ENCODE data around the gene HS3ST2. TPM values are rescaled to one million over a fixed set of nuclear protein-coding genes. Genes with fewer than 3 reads are reported as not detected.
"Not testable (repeated sequence)": the region's sequence is repeated elsewhere in the genome, so short reads cannot be mapped to it uniquely, and the experiment has no call there.

HS3ST2 gene
- total RNA-seq, 1 donor from 2014 or later, result not detected

DNA sequence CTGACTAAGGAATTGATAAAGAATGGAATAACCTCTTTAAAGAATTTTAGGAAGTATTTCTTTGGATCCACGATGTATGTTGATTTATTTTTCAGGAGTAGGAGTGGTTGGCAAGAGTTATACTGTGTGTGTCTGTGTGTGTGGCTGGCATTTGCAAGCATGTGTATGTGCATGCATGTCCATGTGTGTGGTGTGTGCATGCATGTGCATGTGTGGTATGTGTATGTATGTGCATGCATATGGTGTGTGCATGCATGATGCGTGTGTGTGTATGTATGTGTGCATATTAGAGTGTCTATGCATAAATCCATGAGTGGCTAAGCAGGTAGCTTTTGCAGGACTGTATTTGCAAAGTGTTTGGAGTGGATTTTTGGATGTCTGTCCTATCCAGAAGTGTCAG lies 120.8 kb downstream of the HS3ST2 start:
- Histone ChIP-seq H3K27ac (ENCODE audit: low read depth, low read length) (no peak overlapping the region), H3K9me3 (ENCODE audit: control insufficient read depth in 3 of 3, low read length in 3 of 3) (no peaks in the 10 kb centered on the region), H3K36me3 (ENCODE audit: control insufficient read depth in 3 of 3, insufficient read depth in 3 of 3, low read length in 3 of 3) (no peaks in the 10 kb centered on the region), H3K4me3 (ENCODE audit: low read length in 3 of 3) (no peak overlapping the region), H3K4me1 (ENCODE audit: control insufficient read depth in 3 of 3, insufficient read depth in 3 of 3, low read length in 3 of 3) (peaks cover 0 to 4% (median 3%) of the 10 kb centered on the region in 3 donors), H3K9ac (ENCODE audit: low read depth in 1 of 3, low read length in 3 of 3) (no peak overlapping the region), H3K27me3 (ENCODE audit: control insufficient read depth in 3 of 3, insufficient read depth in 3 of 3, low read length in 3 of 3) (peaks cover 0 to 20% (median 8%) of the 10 kb centered on the region in 3 donors)

DNA sequence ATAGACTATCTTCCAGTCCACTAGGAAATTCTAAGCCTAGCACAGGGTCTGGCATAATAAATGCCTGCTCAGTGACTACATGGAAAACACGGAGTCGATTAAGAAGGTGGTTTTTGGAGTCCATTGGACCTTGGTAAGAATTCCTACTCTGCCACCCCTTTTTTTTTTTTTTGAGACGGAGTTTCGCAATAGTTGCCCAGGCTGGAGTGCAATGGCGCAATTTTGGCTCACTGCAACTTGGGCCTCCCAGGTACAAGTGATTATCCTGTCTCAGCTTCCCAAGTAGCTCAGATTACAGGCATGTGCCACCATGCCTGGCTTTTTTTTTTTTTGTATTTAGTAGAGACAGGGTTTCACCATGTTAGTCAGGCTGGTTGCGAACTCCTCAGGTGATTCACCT lies 123.2 kb downstream of the HS3ST2 start:
- Histone ChIP-seq H3K27ac (ENCODE audit: low read depth, low read length) (no peak overlapping the region), H3K9ac (ENCODE audit: low read depth in 1 of 3, low read length in 3 of 3) (no peak overlapping the region), H3K9me3 (ENCODE audit: control insufficient read depth in 3 of 3, low read length in 3 of 3) (no peaks in the 10 kb centered on the region), H3K4me1 (ENCODE audit: control insufficient read depth in 3 of 3, insufficient read depth in 3 of 3, low read length in 3 of 3) (peaks cover 0 to 4% (median 3%) of the 10 kb centered on the region in 3 donors), H3K27me3 (ENCODE audit: control insufficient read depth in 3 of 3, insufficient read depth in 3 of 3, low read length in 3 of 3) (peaks cover 0 to 17% (median 8%) of the 10 kb centered on the region in 3 donors), H3K4me3 (ENCODE audit: low read length in 3 of 3) (no peak overlapping the region), H3K36me3 (ENCODE audit: control insufficient read depth in 3 of 3, insufficient read depth in 3 of 3, low read length in 3 of 3) (no peaks in the 10 kb centered on the region)

DNA sequence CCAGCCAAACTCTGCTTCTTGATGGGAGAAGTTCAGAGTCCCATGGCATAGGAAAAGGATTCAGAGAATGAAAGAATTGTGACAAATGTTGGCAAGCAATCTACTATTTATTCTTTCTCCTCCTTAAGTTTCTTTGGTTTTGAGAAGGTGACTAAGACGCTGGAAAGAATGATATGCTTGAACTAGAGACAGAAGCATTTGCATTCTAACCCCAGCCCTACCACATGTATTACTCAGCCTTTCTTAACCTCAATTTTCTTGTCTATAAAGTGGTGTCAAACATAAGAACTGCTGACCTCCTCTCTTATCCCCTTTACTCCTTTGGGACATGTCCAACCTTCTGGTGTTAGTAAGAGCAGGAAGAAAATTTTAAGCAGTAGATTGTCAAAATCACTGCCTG lies 124.7 kb downstream of the HS3ST2 start:
- Histone ChIP-seq H3K36me3 (ENCODE audit: control insufficient read depth in 3 of 3, insufficient read depth in 3 of 3, low read length in 3 of 3) (no peaks in the 10 kb centered on the region), H3K9ac (ENCODE audit: low read depth in 1 of 3, low read length in 3 of 3) (no peak overlapping the region), H3K4me3 (ENCODE audit: low read length in 3 of 3) (no peak overlapping the region), H3K27me3 (ENCODE audit: control insufficient read depth in 3 of 3, insufficient read depth in 3 of 3, low read length in 3 of 3) (peaks cover 0 to 12% (median 9%) of the 10 kb centered on the region in 3 donors), H3K27ac (ENCODE audit: low read depth, low read length) (no peak overlapping the region), H3K4me1 (ENCODE audit: control insufficient read depth in 3 of 3, insufficient read depth in 3 of 3, low read length in 3 of 3) (no peaks in the 10 kb centered on the region), H3K9me3 (ENCODE audit: control insufficient read depth in 3 of 3, low read length in 3 of 3) (no peaks in the 10 kb centered on the region)

DNA sequence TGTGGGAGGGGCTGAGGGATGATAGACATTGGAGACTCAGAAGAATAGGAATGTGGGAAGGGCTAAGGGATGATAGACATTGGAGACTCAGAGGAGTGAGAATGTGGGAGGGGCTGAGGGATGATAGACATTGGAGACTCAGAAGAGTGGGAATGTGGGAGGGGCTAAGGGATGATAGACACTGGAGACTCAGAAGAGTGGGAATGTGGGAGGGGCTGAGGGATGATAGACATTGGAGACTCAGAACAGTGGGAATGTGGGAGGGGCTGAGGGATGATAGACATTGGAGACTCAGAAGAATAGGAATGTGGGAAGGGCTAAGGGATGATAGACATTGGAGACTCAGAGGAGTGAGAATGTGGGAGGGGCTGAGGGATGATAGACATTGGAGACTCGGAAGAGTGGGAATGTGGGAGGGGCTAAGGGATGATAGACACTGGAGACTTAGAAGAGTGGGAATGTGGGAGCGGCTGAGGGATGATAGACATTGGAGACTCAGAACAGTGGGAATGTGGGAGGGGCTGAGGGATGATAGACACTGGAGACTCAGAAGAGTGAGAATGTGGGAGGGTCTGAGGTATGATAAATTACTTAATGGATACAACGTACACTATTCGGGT lies 125.9 kb downstream of the HS3ST2 start:
- not testable (repeated sequence) for H3K4me1 ChIP-seq (ENCODE audit: control insufficient read depth in 3 of 3, insufficient read depth in 3 of 3, low read length in 3 of 3); H3K9ac ChIP-seq (ENCODE audit: low read depth in 1 of 3, low read length in 3 of 3); H3K27me3 ChIP-seq (ENCODE audit: control insufficient read depth in 3 of 3, insufficient read depth in 3 of 3, low read length in 3 of 3); H3K27ac ChIP-seq (ENCODE audit: low read depth, low read length); H3K4me3 ChIP-seq (ENCODE audit: low read length in 3 of 3); H3K9me3 ChIP-seq (ENCODE audit: control insufficient read depth in 3 of 3, low read length in 3 of 3); H3K36me3 ChIP-seq (ENCODE audit: control insufficient read depth in 3 of 3, insufficient read depth in 3 of 3, low read length in 3 of 3)

DNA sequence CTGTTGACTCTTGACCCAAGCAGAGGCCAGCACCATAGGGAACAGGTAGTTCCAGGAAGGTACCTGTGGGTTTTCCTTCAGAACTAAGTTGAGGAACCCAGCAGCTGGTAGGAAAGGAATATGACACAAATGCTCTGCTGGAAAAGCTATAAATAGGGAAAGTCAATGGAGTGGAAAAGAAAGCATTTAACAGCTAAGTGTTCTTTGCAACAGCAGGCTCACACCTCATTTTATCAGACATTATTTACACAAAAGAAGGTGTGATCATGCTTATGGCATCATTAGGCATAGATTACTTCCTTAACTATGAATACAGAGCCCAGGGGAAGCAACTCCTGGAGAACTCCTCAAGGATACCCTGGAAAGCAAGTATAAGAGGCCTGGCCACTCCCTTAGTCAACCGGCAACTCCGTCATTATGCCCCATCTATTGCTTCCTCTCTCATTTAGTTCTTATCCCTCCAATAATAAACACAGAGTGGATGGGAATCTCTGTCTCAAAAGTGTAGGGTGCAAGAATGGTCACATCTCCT lies 128.1 kb downstream of the HS3ST2 start:
- H3K27ac ChIP-seq (ENCODE audit: low read depth, low read length), result no peak overlapping the region
- no peaks in the 10 kb centered on the region for H3K4me1 ChIP-seq (ENCODE audit: control insufficient read depth in 3 of 3, insufficient read depth in 3 of 3, low read length in 3 of 3)
- no peaks in the 10 kb centered on the region for H3K36me3 ChIP-seq (ENCODE audit: control insufficient read depth in 3 of 3, insufficient read depth in 3 of 3, low read length in 3 of 3)
- H3K9me3 ChIP-seq (ENCODE audit: control insufficient read depth in 3 of 3, low read length in 3 of 3), result no peaks in the 10 kb centered on the region
- peaks cover 0 to 5% (median 4%) of the 10 kb centered on the region in 3 donors for H3K27me3 ChIP-seq (ENCODE audit: control insufficient read depth in 3 of 3, insufficient read depth in 3 of 3, low read length in 3 of 3)
- H3K4me3 ChIP-seq (ENCODE audit: low read length in 3 of 3), result no peak overlapping the region
- no peak overlapping the region for H3K9ac ChIP-seq (ENCODE audit: low read depth in 1 of 3, low read length in 3 of 3)

DNA sequence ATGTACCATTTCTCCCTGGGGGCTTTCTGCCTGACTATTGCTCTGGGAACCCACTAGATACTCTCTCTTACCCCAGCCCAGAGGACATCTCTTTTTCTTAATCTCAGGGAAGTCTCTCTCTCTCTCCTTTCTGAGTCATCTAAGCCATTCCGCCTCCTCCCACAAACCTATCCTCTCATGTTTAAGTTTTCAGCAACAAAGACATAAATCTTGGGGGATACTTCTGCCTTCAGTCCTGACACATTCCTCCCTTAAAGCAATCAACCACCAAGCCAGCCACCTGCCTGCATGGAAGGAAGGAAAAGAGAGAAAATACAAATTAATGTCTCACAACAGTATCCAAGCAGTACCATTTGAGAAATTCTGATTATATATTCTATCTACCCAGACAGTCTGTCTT lies 128.8 kb downstream of the HS3ST2 start:
- Histone ChIP-seq H3K9ac (ENCODE audit: low read depth in 1 of 3, low read length in 3 of 3) (no peak overlapping the region), H3K27me3 (ENCODE audit: control insufficient read depth in 3 of 3, insufficient read depth in 3 of 3, low read length in 3 of 3) (peaks cover 2 to 9% (median 9%) of the 10 kb centered on the region in 3 donors), H3K4me1 (ENCODE audit: control insufficient read depth in 3 of 3, insufficient read depth in 3 of 3, low read length in 3 of 3) (peaks cover 0 to under 1% (median 0%) of the 10 kb centered on the region in 3 donors), H3K27ac (ENCODE audit: low read depth, low read length) (no peak overlapping the region), H3K36me3 (ENCODE audit: control insufficient read depth in 3 of 3, insufficient read depth in 3 of 3, low read length in 3 of 3) (no peaks in the 10 kb centered on the region), H3K9me3 (ENCODE audit: control insufficient read depth in 3 of 3, low read length in 3 of 3) (no peaks in the 10 kb centered on the region), H3K4me3 (ENCODE audit: low read length in 3 of 3) (no peak overlapping the region)

DNA sequence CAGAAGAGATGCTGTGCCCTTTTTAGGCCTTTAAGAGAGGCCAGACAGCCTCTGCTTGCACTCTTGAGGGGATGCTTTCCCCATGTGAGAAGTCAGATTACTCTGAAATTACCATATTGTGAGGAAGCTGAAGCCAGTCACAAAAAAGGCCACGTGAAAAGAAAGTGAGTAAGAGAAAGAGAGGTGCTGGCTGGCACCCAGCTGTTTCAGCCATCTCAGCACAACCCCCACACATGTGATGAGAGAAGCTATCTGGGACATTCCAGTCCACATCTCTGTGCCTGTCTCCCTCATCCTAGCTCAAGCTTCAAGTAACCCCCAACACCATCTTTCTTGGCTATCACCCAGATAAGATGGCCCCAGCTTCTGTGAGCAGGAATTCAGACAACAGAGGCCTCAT lies 131.4 kb downstream of the HS3ST2 start:
- Histone ChIP-seq H3K9me3 (ENCODE audit: control insufficient read depth in 3 of 3, low read length in 3 of 3) (no peaks in the 10 kb centered on the region), H3K27ac (ENCODE audit: low read depth, low read length) (no peak overlapping the region), H3K9ac (ENCODE audit: low read depth in 1 of 3, low read length in 3 of 3) (no peak overlapping the region), H3K36me3 (ENCODE audit: control insufficient read depth in 3 of 3, insufficient read depth in 3 of 3, low read length in 3 of 3) (no peaks in the 10 kb centered on the region), H3K27me3 (ENCODE audit: control insufficient read depth in 3 of 3, insufficient read depth in 3 of 3, low read length in 3 of 3) (peaks cover 8 to 26% (median 21%) of the 10 kb centered on the region in 3 donors), H3K4me3 (ENCODE audit: low read length in 3 of 3) (no peak overlapping the region), H3K4me1 (ENCODE audit: control insufficient read depth in 3 of 3, insufficient read depth in 3 of 3, low read length in 3 of 3) (peaks cover 7 to 12% (median 8%) of the 10 kb centered on the region in 3 donors)

DNA sequence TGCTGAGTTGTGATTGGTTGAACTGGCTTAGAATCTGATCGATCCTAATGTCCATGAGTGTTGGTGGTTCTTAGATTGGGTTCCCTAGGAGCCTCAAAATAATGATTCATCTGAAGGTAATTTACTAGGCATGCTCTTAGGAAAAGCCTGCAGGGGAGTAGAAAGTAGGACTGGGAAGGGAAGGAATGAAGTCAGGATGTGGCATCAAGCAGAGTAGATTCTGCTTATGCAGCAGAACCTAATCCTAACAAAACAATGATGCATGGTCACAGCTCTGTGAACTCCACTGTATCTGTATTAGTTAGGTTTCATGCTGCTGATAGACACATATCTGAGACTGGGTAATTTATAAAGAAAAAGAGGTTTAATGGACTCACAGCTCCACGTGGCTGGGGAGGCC lies 132.5 kb downstream of the HS3ST2 start:
- Histone ChIP-seq H3K27ac (ENCODE audit: low read depth, low read length) (no peak overlapping the region), H3K9me3 (ENCODE audit: control insufficient read depth in 3 of 3, low read length in 3 of 3) (no peaks in the 10 kb centered on the region), H3K9ac (ENCODE audit: low read depth in 1 of 3, low read length in 3 of 3) (no peak overlapping the region), H3K36me3 (ENCODE audit: control insufficient read depth in 3 of 3, insufficient read depth in 3 of 3, low read length in 3 of 3) (no peaks in the 10 kb centered on the region), H3K27me3 (ENCODE audit: control insufficient read depth in 3 of 3, insufficient read depth in 3 of 3, low read length in 3 of 3) (peaks cover 8 to 26% (median 21%) of the 10 kb centered on the region in 3 donors), H3K4me1 (ENCODE audit: control insufficient read depth in 3 of 3, insufficient read depth in 3 of 3, low read length in 3 of 3) (peaks cover 7 to 12% (median 8%) of the 10 kb centered on the region in 3 donors), H3K4me3 (ENCODE audit: low read length in 3 of 3) (no peak overlapping the region)

DNA sequence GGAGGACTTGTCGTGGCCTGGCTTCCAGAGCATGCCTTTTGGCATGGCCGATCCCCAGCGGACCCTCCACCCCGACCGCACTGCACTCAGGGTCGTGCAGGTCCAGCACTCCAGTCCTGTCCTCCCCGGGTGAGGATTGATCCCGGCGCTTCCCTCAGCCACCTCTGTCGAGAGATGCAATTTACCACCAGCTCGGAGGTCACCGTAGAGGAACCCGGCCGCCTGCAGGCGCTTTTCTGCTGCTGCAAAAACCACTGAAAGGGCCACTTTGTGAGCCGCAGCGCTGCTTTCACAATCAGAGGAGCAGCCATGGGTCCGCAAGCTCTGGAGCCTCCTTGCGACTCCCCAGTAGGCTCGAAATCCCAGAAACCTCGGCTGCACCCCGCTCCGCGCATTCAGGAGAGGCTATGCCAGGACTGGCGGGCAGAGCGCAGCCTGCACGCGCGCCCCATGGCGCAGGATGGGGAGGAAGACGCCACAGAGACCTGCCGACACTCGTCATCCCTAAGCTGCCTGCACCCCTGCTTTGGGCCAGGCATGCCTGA lies 134.2 kb downstream of the HS3ST2 start:
- H3K4me1 ChIP-seq (ENCODE audit: control insufficient read depth in 3 of 3, insufficient read depth in 3 of 3, low read length in 3 of 3), result peaks cover 7 to 12% (median 8%) of the 10 kb centered on the region in 3 donors
- no peak overlapping the region for H3K27ac ChIP-seq (ENCODE audit: low read depth, low read length)
- peak overlapping the region; percentile 33 to 54 (median 45) for H3K4me3 ChIP-seq (ENCODE audit: low read length in 3 of 3)
- no peaks in the 10 kb centered on the region for H3K9me3 ChIP-seq (ENCODE audit: control insufficient read depth in 3 of 3, low read length in 3 of 3)
- H3K27me3 ChIP-seq (ENCODE audit: control insufficient read depth in 3 of 3, insufficient read depth in 3 of 3, low read length in 3 of 3), result peaks cover 8 to 25% (median 17%) of the 10 kb centered on the region in 3 donors
- H3K36me3 ChIP-seq (ENCODE audit: control insufficient read depth in 3 of 3, insufficient read depth in 3 of 3, low read length in 3 of 3), result no peaks in the 10 kb centered on the region
- peak overlapping the region in 2 of 3 donors; percentile 14 to 61 for H3K9ac ChIP-seq (ENCODE audit: low read depth in 1 of 3, low read length in 3 of 3)

DNA sequence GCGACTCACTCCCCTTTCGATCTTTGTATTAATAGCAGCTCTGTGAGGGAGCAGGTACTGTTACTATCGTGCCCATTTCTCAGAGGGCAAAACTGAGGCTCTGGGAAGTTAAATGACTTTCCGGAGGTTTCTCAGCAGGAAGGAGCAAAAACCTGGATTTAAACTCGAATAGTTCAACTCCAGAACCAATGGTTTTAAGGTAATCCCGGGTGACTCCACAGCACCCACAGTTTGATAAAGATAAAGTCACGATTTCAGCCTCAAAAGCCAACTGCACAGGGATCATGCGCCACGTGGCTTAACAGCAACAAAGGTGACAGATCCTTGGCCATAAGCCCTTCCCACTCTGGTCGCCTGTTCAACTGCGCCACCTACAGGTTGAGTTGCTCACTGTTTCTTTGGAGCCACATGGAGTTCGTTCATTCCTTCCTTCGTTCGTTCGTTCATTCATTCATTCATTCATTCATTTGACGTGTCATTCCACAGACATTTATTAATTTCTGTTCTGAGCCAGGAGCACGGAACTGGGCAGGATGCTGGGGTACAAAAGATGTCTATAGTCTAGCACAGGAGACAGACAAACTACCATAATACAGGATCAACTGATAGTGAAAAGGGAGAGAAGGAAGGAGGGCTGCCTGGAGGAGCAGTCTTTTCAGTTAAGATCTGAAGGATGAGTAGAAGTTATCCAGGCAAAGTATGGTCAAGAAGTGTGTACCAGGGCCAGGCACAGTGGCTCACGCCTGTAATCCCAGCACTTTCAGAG lies 134.8 kb downstream of the HS3ST2 start:
- Histone ChIP-seq H3K9me3 (ENCODE audit: control insufficient read depth in 3 of 3, low read length in 3 of 3) (no peaks in the 10 kb centered on the region), H3K27me3 (ENCODE audit: control insufficient read depth in 3 of 3, insufficient read depth in 3 of 3, low read length in 3 of 3) (peaks cover 8 to 22% (median 16%) of the 10 kb centered on the region in 3 donors), H3K9ac (ENCODE audit: low read depth in 1 of 3, low read length in 3 of 3) (peak overlapping the region in 1 of 3 donors; percentile 61), H3K27ac (ENCODE audit: low read depth, low read length) (no peak overlapping the region), H3K4me1 (ENCODE audit: control insufficient read depth in 3 of 3, insufficient read depth in 3 of 3, low read length in 3 of 3) (peaks cover 7 to 12% (median 8%) of the 10 kb centered on the region in 3 donors), H3K4me3 (ENCODE audit: low read length in 3 of 3) (peak overlapping the region; percentile 33 to 54 (median 45)), H3K36me3 (ENCODE audit: control insufficient read depth in 3 of 3, insufficient read depth in 3 of 3, low read length in 3 of 3) (no peaks in the 10 kb centered on the region)

Data from skeletal muscle tissue (tissue), 4 donors.